ENCODE measurements around the gene TM4SF5. TPM values are rescaled to one million over a fixed set of nuclear protein-coding genes. Genes with fewer than 3 reads are reported as not detected.

TM4SF5 gene
- total and polyA plus RNA-seq, 10 of the 15 experiments (the other 5 are each of a cell fraction or from before 2014, with no cell fraction given): 0.40 TPM; not detected in 9

GRCh38 chr17:4747847-4748246, 23.8 kb upstream of the TM4SF5 start:
- Histone ChIP-seq H3K27ac (ENCODE audit: control insufficient read depth, insufficient read depth) (no peak overlapping the region), H3K4me1 (ENCODE audit: control insufficient read depth, insufficient read depth, low read length) (peaks cover 4% of the 10 kb centered on the region; the same call in 1 of the 2 replicates), H3K36me3 (ENCODE audit: control insufficient read depth in 2 of 2, insufficient read depth in 2 of 2, low read length in 1 of 2) (no peaks in the 10 kb centered on the region), H3K9ac (ENCODE audit: control insufficient read depth, insufficient read depth, low read length) (no peak overlapping the region), H3K27me3 (replicated peaks in 1 of 2; ENCODE audit: control insufficient read depth in 2 of 2, insufficient read depth in 2 of 2, low read length in 1 of 2) (no peaks in the 10 kb centered on the region), H3K79me2 (ENCODE audit: control insufficient read depth, insufficient read depth, low read length) (no peaks in the 10 kb centered on the region), H3K4me2 (ENCODE audit: control insufficient read depth, insufficient read depth) (peak overlapping the region; percentile 39), H3K9me3 (replicated peaks; ENCODE audit: control insufficient read depth, insufficient read depth, low read length) (no peaks in the 10 kb centered on the region), H2AFZ (ENCODE audit: control insufficient read depth, low read depth, low read length) (no peak overlapping the region), H4K20me1 (ENCODE audit: control insufficient read depth, insufficient read depth) (no peaks in the 10 kb centered on the region), H3K4me3 (no peak overlapping the region)
- BruUV-seq (replicated peaks): no TSS peak
- ChIA-PET SMC1A (ENCODE audit: uncharacterized antibody, unreplicated experiment) (no interaction called here), CTCF (interaction anchor here (0.6 to 1.4 kb wide), 2 partner anchors 17 to 111 kb away, joined by 3 to 5 read pairs; partner anchors contain the start of gene MED11), RAD21 (ENCODE audit: unreplicated experiment) (no interaction called here), POLR2A (interaction anchor here (1.3 kb wide), 1 partner anchor 42 kb away, joined by 3 read pairs; no protein-coding TSS in a partner anchor)
- FAIRE-seq: no peak
- TF ChIP-seq IKZF2 (IDR thresholded peaks at IDR 0.05): 0 out of 4 replicates have a peak, but pooled peaks have one; percentile 22 to 26
- 0 out of 2 replicates have a peak, but pooled peaks have one; percentile 21 for TF ChIP-seq MEF2A (IDR thresholded peaks at IDR 0.05; ENCODE audit: insufficient read depth, low read depth, low read length)
- peak; percentile 27; the same call in 1 of the 2 replicates for TF ChIP-seq CREM (IDR thresholded peaks at IDR 0.05; ENCODE audit: low read depth)
- peak; percentile 19; the same call in 1 of the 2 replicates for TF ChIP-seq RUNX3 (IDR thresholded peaks at IDR 0.05; ENCODE audit: low read length)
- TF ChIP-seq EED (IDR thresholded peaks at IDR 0.05; ENCODE audit: low read depth): peak; percentile 48; the same call in 1 of the 2 replicates
- TF ChIP-seq ETV6 (conservative IDR thresholded peaks at IDR 0.05 in 1 of 2, IDR thresholded peaks at IDR 0.05 in 1 of 2; ENCODE audit: borderline replicate concordance in 1 of 2, low read depth in 1 of 2): peak in 1 of 2 experiments; percentile 70; a peak in 1 of 4 replicates
- TF ChIP-seq ZNF274 (IDR thresholded peaks at IDR 0.05; ENCODE audit: insufficient read depth, insufficient read length): no peak
- TF ChIP-seq PKNOX1 (IDR thresholded peaks at IDR 0.05): peak; percentile 64
- TF ChIP-seq SKIL (IDR thresholded peaks at IDR 0.05; ENCODE audit: low read depth, poor library complexity, severe bottlenecking): no peak
- no peak for DNase-seq (ENCODE audit: low read depth, low spot score)
- WGBS (ENCODE audit: insufficient coverage, insufficient replicate concordance, low lambda C conversion rate, missing lambda C conversion rate): 4% methylated on average over 5 of the region's 5 CpGs
- in situ Hi-C loops (cut with MboI) (no loop called here), intact Hi-C loops (cut with micrococcal nuclease; ENCODE audit: unreplicated experiment) (no loop called here)
- ATAC-seq: peak; percentile 64

Data from GM12878 (cell line).